ENCODE data around the gene GUCY1A2.

DNA sequence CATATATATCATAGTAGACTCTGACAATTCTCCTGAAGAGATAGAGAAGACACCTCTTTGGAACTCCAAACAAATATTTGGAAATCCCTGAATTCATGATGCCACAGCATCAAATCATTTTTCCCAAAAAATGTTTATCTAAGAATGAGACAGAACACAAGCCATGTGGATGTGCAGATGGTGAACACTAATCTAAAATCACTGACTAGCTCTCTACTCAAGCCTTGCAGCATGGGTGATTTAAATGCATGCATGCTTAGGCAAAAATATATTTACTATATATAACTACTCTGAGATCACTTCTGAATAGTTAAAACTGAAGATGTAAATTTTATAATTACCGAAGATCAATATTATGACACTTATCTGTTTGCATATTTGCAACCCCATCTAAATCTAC is 289.9 kb downstream of the GUCY1A2 start:
- TF ChIP-seq, protein P1, sequence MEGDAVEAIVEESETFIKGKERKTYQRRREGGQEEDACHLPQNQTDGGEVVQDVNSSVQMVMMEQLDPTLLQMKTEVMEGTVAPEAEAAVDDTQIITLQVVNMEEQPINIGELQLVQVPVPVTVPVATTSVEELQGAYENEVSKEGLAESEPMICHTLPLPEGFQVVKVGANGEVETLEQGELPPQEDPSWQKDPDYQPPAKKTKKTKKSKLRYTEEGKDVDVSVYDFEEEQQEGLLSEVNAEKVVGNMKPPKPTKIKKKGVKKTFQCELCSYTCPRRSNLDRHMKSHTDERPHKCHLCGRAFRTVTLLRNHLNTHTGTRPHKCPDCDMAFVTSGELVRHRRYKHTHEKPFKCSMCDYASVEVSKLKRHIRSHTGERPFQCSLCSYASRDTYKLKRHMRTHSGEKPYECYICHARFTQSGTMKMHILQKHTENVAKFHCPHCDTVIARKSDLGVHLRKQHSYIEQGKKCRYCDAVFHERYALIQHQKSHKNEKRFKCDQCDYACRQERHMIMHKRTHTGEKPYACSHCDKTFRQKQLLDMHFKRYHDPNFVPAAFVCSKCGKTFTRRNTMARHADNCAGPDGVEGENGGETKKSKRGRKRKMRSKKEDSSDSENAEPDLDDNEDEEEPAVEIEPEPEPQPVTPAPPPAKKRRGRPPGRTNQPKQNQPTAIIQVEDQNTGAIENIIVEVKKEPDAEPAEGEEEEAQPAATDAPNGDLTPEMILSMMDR (conservative IDR thresholded peaks at IDR 0.05), result no peak
- no peak for TF ChIP-seq ZFX (IDR thresholded peaks at IDR 0.05)
